Measurements from ENCODE around the gene CAMTA1.

DNA sequence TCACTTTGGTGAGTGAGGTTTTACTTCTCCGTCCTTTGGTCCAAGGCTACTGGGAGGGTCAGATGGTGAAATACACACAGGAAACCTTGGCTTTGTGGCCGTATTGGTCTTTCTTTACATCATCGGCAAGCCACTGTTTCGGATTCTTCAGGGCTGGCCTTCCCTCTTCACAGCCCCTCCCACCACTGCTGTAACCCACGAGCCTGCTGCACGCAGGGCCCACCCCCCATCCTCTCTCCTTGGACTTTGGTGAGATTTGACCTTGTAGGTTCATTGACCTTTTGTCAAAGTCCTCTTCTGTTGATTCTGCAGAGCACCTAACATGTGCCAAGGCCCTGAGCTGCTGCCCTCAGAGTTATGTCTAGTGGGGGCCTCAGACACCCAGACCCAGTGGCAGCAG, 328.6 kb downstream of the CAMTA1 start:
- TF ChIP-seq L3MBTL2 (conservative IDR thresholded peaks at IDR 0.05) = no peak
- no peak for TF ChIP-seq NFRKB (IDR thresholded peaks at IDR 0.05)
- TF ChIP-seq HDGF (IDR thresholded peaks at IDR 0.05; ENCODE audit: borderline replicate concordance) = no peak
- no peak for TF ChIP-seq FOXM1 (IDR thresholded peaks at IDR 0.05; ENCODE audit: borderline replicate concordance)
